Measurements from ENCODE around the gene ARHGAP29.

DNA sequence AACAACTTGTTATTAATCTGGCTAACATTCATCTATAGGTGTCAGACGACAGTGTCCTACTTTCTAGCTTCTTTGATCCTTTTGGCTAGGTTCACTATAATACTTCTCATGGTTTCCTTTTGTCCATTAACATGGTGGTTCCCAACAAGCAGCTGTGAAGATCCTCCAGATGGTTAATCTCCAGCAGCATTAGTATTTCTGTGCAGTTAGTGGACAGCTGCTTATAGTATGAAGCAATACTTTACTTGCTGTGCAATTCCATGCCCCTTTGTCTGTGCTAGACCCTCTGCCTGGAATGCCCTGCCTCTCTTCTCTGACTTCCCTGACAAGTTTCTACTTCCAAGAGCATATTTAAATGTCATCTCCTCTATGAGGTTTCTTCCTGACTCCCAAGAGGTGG, 41.7 kb upstream of the ARHGAP29 start:
- TF ChIP-seq, protein P1, sequence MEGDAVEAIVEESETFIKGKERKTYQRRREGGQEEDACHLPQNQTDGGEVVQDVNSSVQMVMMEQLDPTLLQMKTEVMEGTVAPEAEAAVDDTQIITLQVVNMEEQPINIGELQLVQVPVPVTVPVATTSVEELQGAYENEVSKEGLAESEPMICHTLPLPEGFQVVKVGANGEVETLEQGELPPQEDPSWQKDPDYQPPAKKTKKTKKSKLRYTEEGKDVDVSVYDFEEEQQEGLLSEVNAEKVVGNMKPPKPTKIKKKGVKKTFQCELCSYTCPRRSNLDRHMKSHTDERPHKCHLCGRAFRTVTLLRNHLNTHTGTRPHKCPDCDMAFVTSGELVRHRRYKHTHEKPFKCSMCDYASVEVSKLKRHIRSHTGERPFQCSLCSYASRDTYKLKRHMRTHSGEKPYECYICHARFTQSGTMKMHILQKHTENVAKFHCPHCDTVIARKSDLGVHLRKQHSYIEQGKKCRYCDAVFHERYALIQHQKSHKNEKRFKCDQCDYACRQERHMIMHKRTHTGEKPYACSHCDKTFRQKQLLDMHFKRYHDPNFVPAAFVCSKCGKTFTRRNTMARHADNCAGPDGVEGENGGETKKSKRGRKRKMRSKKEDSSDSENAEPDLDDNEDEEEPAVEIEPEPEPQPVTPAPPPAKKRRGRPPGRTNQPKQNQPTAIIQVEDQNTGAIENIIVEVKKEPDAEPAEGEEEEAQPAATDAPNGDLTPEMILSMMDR (IDR thresholded peaks at IDR 0.05) = no peak
- no peak for TF ChIP-seq POLR2A (IDR thresholded peaks at IDR 0.05)

Data from adrenal gland (tissue), 5 donors.